H1 (cell line): Measurements from ENCODE around the gene ANK3. TPM values are rescaled to one million over a fixed set of nuclear protein-coding genes. Genes with fewer than 3 reads are reported as not detected.

Experiments
- CTCF ChIA-PET: fragments of 300-600 bp; sonication (Branson Sonifier 250); formaldehyde crosslinking; loops from one replicate; lab custom pipeline; 2021; ENCODE audit not compliant: partially characterized antibody; lab: Charles Lee
- POLR2A ChIA-PET: fragments of 300-600 bp; sonication (Branson Sonifier 250); formaldehyde crosslinking; loops from one replicate; lab custom pipeline; 2021; ENCODE audit warnings: inconsistent platforms; ENCODE audit not compliant: partially characterized antibody; lab: Charles Lee
- DNase-seq, 2 experiments: peaks; one replicate each; pipeline versions ENCODE4 v3.0.0 to v3.0.0-alpha.2; 2010 to 2022; ENCODE audit warnings: low spot score in 2 of 2, low read depth in 1 of 2, mixed read lengths in 1 of 2
- FAIRE-seq: peaks from 2 replicates; lab custom pipeline; 2011; peaks lifted over from hg19 to GRCh38; lab: Jason Lieb, UNC
- H2AFZ ChIP-seq: 2 replicates; pipeline ENCODE4 v1.8.1; 2012; ENCODE audit warnings: low read length, inconsistent platforms
- H2AK5ac ChIP-seq: 2 replicates; pipeline ENCODE4 v1.6.1; 2013; ENCODE audit warnings: low read depth, low read length
- H2BK120ac ChIP-seq: replicated peaks from 2 replicates; pipeline ENCODE3; 2013; ENCODE audit warnings: low read depth, low read length, inconsistent platforms
- H2BK12ac ChIP-seq: 2 replicates; pipeline ENCODE4 v1.6.1; 2013; ENCODE audit warnings: low read depth, low read length
- H2BK15ac ChIP-seq: 2 replicates; pipeline ENCODE4 v1.6.1; 2013; ENCODE audit warnings: low read length
- H2BK20ac ChIP-seq: 2 replicates; pipeline ENCODE4 v1.6.1; 2013; ENCODE audit warnings: low read length
- H2BK5ac ChIP-seq: 2 replicates; pipeline ENCODE4 v1.6.1; 2013; ENCODE audit warnings: low read depth, low read length
- H3K14ac ChIP-seq: 2 replicates; pipeline ENCODE4 v1.6.1; 2013; ENCODE audit warnings: inconsistent platforms; ENCODE audit not compliant: insufficient read length
- H3K18ac ChIP-seq: 2 replicates; pipeline ENCODE4 v1.6.1; 2013; ENCODE audit warnings: low read length; ENCODE audit errors: extremely low read depth
- H3K23ac ChIP-seq: 2 replicates; pipeline ENCODE4 v1.6.1; 2013; ENCODE audit warnings: inconsistent platforms; ENCODE audit not compliant: insufficient read length
- H3K23me2 ChIP-seq: 2 replicates; pipeline ENCODE4 v1.6.1; 2013; ENCODE audit warnings: low read depth, low read length
- H3K27ac ChIP-seq: 2 replicates; pipeline ENCODE4 v1.6.1; 2011; ENCODE audit warnings: low read depth, low read length, inconsistent platforms
- H3K27me3 ChIP-seq, 4 experiments: replicated peaks in 1 of 4; 1 replicate in 1 of 4; 2 replicates in 3 of 4; pipeline versions ENCODE4 v1.6.1 to v1.8.1; 2011 to 2013; ENCODE audit warnings: low read length in 3 of 4, mild to moderate bottlenecking in 3 of 4, inconsistent platforms in 2 of 4, mixed read lengths in 2 of 4, moderate library complexity in 1 of 4; ENCODE audit not compliant: control insufficient read depth in 3 of 4, insufficient read depth in 3 of 4; ENCODE audit errors: extremely low read depth in 1 of 4
- H3K36me3 ChIP-seq, 4 experiments: 2 replicates each; pipeline versions ENCODE4 v1.6.1 to v1.8.1; 2011 to 2013; ENCODE audit warnings: mild to moderate bottlenecking in 4 of 4, low read length in 3 of 4, moderate library complexity in 2 of 4, control low read depth in 1 of 4, inconsistent platforms in 1 of 4; ENCODE audit not compliant: insufficient read depth in 4 of 4, control insufficient read depth in 2 of 4
- H3K4ac ChIP-seq: replicated peaks from 2 replicates; pipeline ENCODE3; 2013; ENCODE audit warnings: low read length, low read depth, mixed read lengths, inconsistent platforms; ENCODE audit not compliant: insufficient read length
- H3K4me1 ChIP-seq, 4 experiments: replicated peaks in 1 of 4; 1 replicate in 1 of 4; 2 replicates in 3 of 4; pipeline versions ENCODE4 v1.6.1 to v1.8.1; 2011 to 2013; ENCODE audit warnings: low read length in 3 of 4, inconsistent platforms in 2 of 4, mixed read lengths in 1 of 4; ENCODE audit not compliant: insufficient read depth in 4 of 4, control insufficient read depth in 3 of 4
- H3K4me2 ChIP-seq, 2 experiments: 2 replicates each; pipeline versions ENCODE4 v1.6.1 to v1.8.1; 2011 to 2013; ENCODE audit warnings: low read depth in 2 of 2, low read length in 2 of 2, control low read depth in 1 of 2, inconsistent platforms in 1 of 2, mild to moderate bottlenecking in 1 of 2; ENCODE audit not compliant: insufficient read depth in 1 of 2
- H3K4me3 ChIP-seq, 4 experiments: fragments of 200-600, 300-600 bp in 1 of 4; sonication (generic), shearing (Covaris generic), sonication (Bioruptor Twin) in 1 of 4; 2 replicates each; pipeline versions ENCODE4 v1.5.1 to v1.8.1; 2011 to 2016; ENCODE audit warnings: low read length in 4 of 4, low read depth in 3 of 4, control low read depth in 2 of 4, inconsistent platforms in 2 of 4, mild to moderate bottlenecking in 2 of 4, mixed read lengths in 1 of 4, moderate library complexity in 1 of 4; ENCODE audit not compliant: insufficient read depth in 2 of 4; ENCODE audit errors: extremely low read depth in 1 of 4
- H3K56ac ChIP-seq: replicated peaks from 2 replicates; pipeline ENCODE3; 2013; ENCODE audit warnings: low read depth, mild to moderate bottlenecking, mixed read lengths, low read length, inconsistent platforms; ENCODE audit not compliant: insufficient read length
- H3K79me1 ChIP-seq: 2 replicates; pipeline ENCODE4 v1.6.1; 2013; ENCODE audit warnings: low read depth, low read length, control low read depth
- H3K79me2 ChIP-seq, 2 experiments: 2 replicates each; pipeline versions ENCODE4 v1.6.1 to v1.8.1; 2012 to 2013; ENCODE audit warnings: low read length in 2 of 2, mild to moderate bottlenecking in 2 of 2, inconsistent platforms in 1 of 2; ENCODE audit not compliant: insufficient read depth in 2 of 2, control insufficient read depth in 1 of 2
- H3K9ac ChIP-seq, 4 experiments: replicated peaks in 1 of 4; 1 replicate in 1 of 4; 2 replicates in 3 of 4; pipeline versions ENCODE4 v1.6.1 to v1.8.1; 2011 to 2013; ENCODE audit warnings: low read depth in 3 of 4, low read length in 3 of 4, control low read depth in 2 of 4, mild to moderate bottlenecking in 2 of 4, moderate library complexity in 2 of 4, inconsistent platforms in 1 of 4; ENCODE audit errors: extremely low read depth in 1 of 4
- H3K9me3 ChIP-seq, 2 experiments: 2 replicates each; pipeline versions ENCODE4 v1.6.1 to v1.8.1; 2012 to 2013; ENCODE audit warnings: mild to moderate bottlenecking in 2 of 2, moderate library complexity in 2 of 2, control low read depth in 1 of 2, inconsistent platforms in 1 of 2, low read depth in 1 of 2, low read length in 1 of 2, mixed read lengths in 1 of 2; ENCODE audit not compliant: insufficient read depth in 2 of 2
- H4K20me1 ChIP-seq, 2 experiments: replicated peaks in 1 of 2; 2 replicates each; pipeline versions ENCODE3 to v1.8.1; 2011 to 2013; ENCODE audit warnings: inconsistent platforms in 2 of 2, low read length in 2 of 2, mild to moderate bottlenecking in 1 of 2; ENCODE audit not compliant: insufficient read depth in 2 of 2, control insufficient read depth in 1 of 2
- H4K5ac ChIP-seq: 2 replicates; pipeline ENCODE4 v1.6.1; 2013; ENCODE audit warnings: low read length, low read depth, mixed read lengths, inconsistent platforms; ENCODE audit not compliant: insufficient read length
- H4K8ac ChIP-seq: 2 replicates; pipeline ENCODE4 v1.8.0; 2013; ENCODE audit warnings: mild to moderate bottlenecking, moderate library complexity, low read length, inconsistent platforms; ENCODE audit not compliant: insufficient read depth; ENCODE audit errors: extremely low read depth
- H4K91ac ChIP-seq: replicated peaks from 2 replicates; pipeline ENCODE3; 2013; ENCODE audit warnings: low read length, mixed read lengths, inconsistent platforms; ENCODE audit not compliant: insufficient read length
- ASH2L ChIP-seq: fragments of 200-600, 300-600 bp; sonication (generic); IDR thresholded peaks from one replicate; pipeline ENCODE4 v1.7.1; 2017; ENCODE audit warnings: low read length
- BACH1 ChIP-seq: IDR thresholded peaks from 2 replicates; pipeline ENCODE4 v1.6.1; 2012; ENCODE audit warnings: low read length, improper control_type of control experiment
- CBX5 ChIP-seq: fragments of 300-800, 300-1000 bp; sonication (generic); IDR thresholded peaks from 2 replicates; pipeline ENCODE4 v1.7.1; 2016; ENCODE audit warnings: antibody characterized with exemption, low read length, low read depth
- EZH2 ChIP-seq: fragments of 200-600 bp; sonication (generic); IDR thresholded peaks from 2 replicates; pipeline ENCODE4 v1.7.1; 2012; ENCODE audit warnings: low read depth, mild to moderate bottlenecking, moderate library complexity, low read length, inconsistent platforms; ENCODE audit not compliant: severe bottlenecking
- FOSL1 ChIP-seq: IDR thresholded peaks from 2 replicates; pipeline ENCODE4 v1.6.1; 2011; ENCODE audit warnings: mild to moderate bottlenecking, low read depth, low read length, moderate library complexity; ENCODE audit not compliant: insufficient read depth
- JUND ChIP-seq: IDR thresholded peaks from 2 replicates; pipeline ENCODE4 v1.6.1; 2011; ENCODE audit warnings: mild to moderate bottlenecking, improper control_type of control experiment, low read length
- KDM5A ChIP-seq: fragments of 200-600 bp; IDR thresholded peaks from 2 replicates; pipeline ENCODE4 v1.7.1; 2012; ENCODE audit warnings: mild to moderate bottlenecking, low read length, inconsistent platforms, mixed read lengths
- MAX ChIP-seq: IDR thresholded peaks from 2 replicates; pipeline ENCODE4 v1.6.1; 2012; ENCODE audit warnings: inconsistent platforms
- POLR2AphosphoS5 ChIP-seq: IDR thresholded peaks from 2 replicates; pipeline ENCODE4 v1.6.1; 2011; ENCODE audit warnings: low read depth, low read length
- RNF2 ChIP-seq: fragments of 200-900, 300-1000 bp; sonication (generic); IDR thresholded peaks from 2 replicates; pipeline ENCODE4 v1.7.1; 2016; ENCODE audit warnings: borderline replicate concordance, low read depth, mild to moderate bottlenecking, antibody characterized with exemption, low read length; ENCODE audit not compliant: poor library complexity, severe bottlenecking; ENCODE audit errors: missing control alignments
- RXRA ChIP-seq: IDR thresholded peaks from 2 replicates; pipeline ENCODE4 v1.6.1; 2011; ENCODE audit warnings: low read depth, mild to moderate bottlenecking, low read length, moderate library complexity; ENCODE audit not compliant: insufficient read depth
- SIRT6 ChIP-seq: IDR thresholded peaks from one replicate; pipeline ENCODE4 v1.7.1; 2012; ENCODE audit warnings: low read length, inconsistent platforms
- SP1 ChIP-seq: IDR thresholded peaks from 2 replicates; pipeline ENCODE4 v1.6.1; 2011; ENCODE audit warnings: low read depth, low read length
- SUZ12 ChIP-seq: fragments of 200-600 bp; sonication (generic); IDR thresholded peaks from 2 replicates; pipeline ENCODE4 v1.6.1; 2012; ENCODE audit warnings: mild to moderate bottlenecking, inconsistent platforms, low read length, moderate library complexity, mixed read lengths
- TCF12 ChIP-seq: IDR thresholded peaks from 2 replicates; pipeline ENCODE4 v1.6.1; 2011; ENCODE audit warnings: low read depth, mild to moderate bottlenecking, low read length
- TEAD4 ChIP-seq: IDR thresholded peaks from 2 replicates; pipeline ENCODE4 v1.6.1; 2012; ENCODE audit warnings: low read depth, low read length, inconsistent platforms, mixed read lengths
- YY1 ChIP-seq: IDR thresholded peaks from 2 replicates; pipeline ENCODE4 v1.6.1; 2011; ENCODE audit warnings: low read depth, mild to moderate bottlenecking, low read length
- polyA plus RNA-seq, 7 experiments: library from polyadenylated mRNA; depleted of rRNA in 3 of 7; stranded (reverse) in 5 of 7; unstranded in 2 of 7; fragments of >200 nt in 5 of 7; fragments of 200-250 nt in 2 of 7; gene quantifications; 1 replicate in 5 of 7; 2 replicates in 1 of 7; 4 replicates in 1 of 7; pipeline versions ENCODE4 v1.2.1 to v1.2.3, GENCODE V29; 2011 to 2013; ENCODE audit warnings: missing spikeins in 2 of 7, mixed read lengths in 2 of 7
- total RNA-seq: library from RNA; stranded (reverse); fragmentation: NEBNext Ultra II Directional; extraction: Animal tissue kit (Norgen Biotek cat#: 25700); gene quantifications from 2 replicates; pipeline ENCODE4 v1.2.1, GENCODE V29; 2021

ANK3 gene
- total and polyA plus RNA-seq, 2 of the 8 experiments (the other 6 are each of a cell fraction or from before 2014, with no cell fraction given): 18.1 to 67.9 TPM

DNA sequence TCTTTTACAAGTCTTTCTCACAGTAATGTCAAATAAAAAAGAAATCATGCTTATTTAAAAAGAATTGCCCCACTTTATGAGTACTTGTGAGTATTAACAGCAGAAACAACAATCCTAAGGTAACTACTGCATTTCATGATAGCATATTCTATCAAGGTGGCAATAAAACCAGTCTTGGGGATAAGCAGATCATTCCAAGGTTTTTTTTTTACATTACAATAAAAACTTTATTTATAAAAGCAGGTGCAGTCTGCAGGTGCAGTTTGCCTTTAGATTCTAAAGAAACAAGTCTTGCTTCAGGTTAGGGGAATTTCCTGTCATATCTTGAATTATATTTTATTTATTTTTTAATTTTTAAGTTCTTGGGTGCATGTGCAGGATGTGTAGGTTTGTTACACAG is 10.7 kb upstream of the ANK3 start:
- Histone ChIP-seq H3K23me2 (no peaks in the 10 kb centered on the region), H4K20me1 (no peaks in the 10 kb centered on the region), H3K79me1 (no peaks in the 10 kb centered on the region), H2BK5ac (no peak overlapping the region), H3K27me3 (no peaks in the 10 kb centered on the region), H3K9ac (no peak overlapping the region), H2BK20ac (no peak overlapping the region), H2BK12ac (no peak overlapping the region), H2AFZ (no peak overlapping the region), H3K56ac (no peak overlapping the region), H3K79me2 (no peaks in the 10 kb centered on the region), H3K23ac (no peak overlapping the region), H4K5ac (no peak overlapping the region), H2BK15ac (no peak overlapping the region), H3K27ac (no peak overlapping the region), H3K4me1 (0 out of 7 replicates have a peak, but pooled peaks cover 0 to 2% (median 0%) of the 10 kb centered on the region in 4 experiments), H3K18ac (no peak overlapping the region), H3K4me3 (no peak overlapping the region), H4K91ac (no peak overlapping the region), H3K36me3 (no peaks in the 10 kb centered on the region), H2BK120ac (no peak overlapping the region), H3K9me3 (no peaks in the 10 kb centered on the region), H4K8ac (no peak overlapping the region), H2AK5ac (no peak overlapping the region), H3K4me2 (no peak overlapping the region), H3K4ac (no peak overlapping the region), H3K14ac (no peak overlapping the region)
- FAIRE-seq (no peak), DNase-seq (no peak)
- ChIA-PET POLR2A (no interaction called here), CTCF (interaction anchor here (0.7 to 1.3 kb wide), 2 partner anchors 12 to 161 kb away, joined by 3 to 4 read pairs; no protein-coding TSS in a partner anchor)
- TF ChIP-seq RNF2: no peak
- TF ChIP-seq BACH1: no peak
- no peak for TF ChIP-seq SUZ12
- no peak for TF ChIP-seq ASH2L
- no peak for TF ChIP-seq YY1
- TF ChIP-seq SIRT6: no peak
- TF ChIP-seq CBX5: no peak
- TF ChIP-seq POLR2AphosphoS5: no peak
- TF ChIP-seq RXRA: no peak
- TF ChIP-seq FOSL1: no peak
- TF ChIP-seq JUND: no peak
- TF ChIP-seq SP1: no peak
- TF ChIP-seq EZH2: no peak
- TF ChIP-seq TCF12: no peak
- no peak for TF ChIP-seq TEAD4
- TF ChIP-seq KDM5A: no peak
- TF ChIP-seq MAX: no peak
